PC-9 (cell line): ENCODE data around the gene DGCR2. TPM values are rescaled to one million over a fixed set of nuclear protein-coding genes. Genes with fewer than 3 reads are reported as not detected.

Experiments used
- BruUV-seq: library from RNA; stranded (reverse); fragments of 400-500 nt; replicated peaks from 2 replicates; lab custom pipeline; 2021; lab: Mats Ljungman, UMichigan
- CTCF ChIA-PET: fragments of 300-600 bp; sonication (Branson Sonifier 250); formaldehyde crosslinking; loops from one replicate; lab custom pipeline; 2022; ENCODE audit warnings: antibody characterized with exemption; lab: Charles Lee
- POLR2A ChIA-PET: fragments of 300-600 bp; sonication (Branson Sonifier 250); formaldehyde crosslinking; loops from one replicate; lab custom pipeline; 2022; ENCODE audit warnings: antibody characterized with exemption; ENCODE audit not compliant: unreplicated experiment; lab: Charles Lee
- DNase-seq, 2 experiments: peaks; one replicate each; pipeline versions ENCODE4 v3.0.0 to v3.0.0-alpha.2; 2015 to 2022; ENCODE audit warnings: mixed read lengths in 1 of 2
- H2AFZ ChIP-seq: fragments of 200-600 bp; sonication (generic); 2 replicates; pipeline ENCODE4 v1.8.1; 2017; ENCODE audit warnings: antibody characterized with exemption
- H3F3A ChIP-seq: fragments of 200-600 bp; sonication (generic); 2 replicates; pipeline ENCODE4 v1.8.1; 2017; ENCODE audit warnings: antibody characterized with exemption, mild to moderate bottlenecking, low read depth; ENCODE audit not compliant: insufficient read depth
- H3K27ac ChIP-seq: fragments of 200-600 bp; sonication (generic); 2 replicates; pipeline ENCODE4 v1.6.1; 2016; ENCODE audit warnings: mixed run types
- H3K27me3 ChIP-seq: fragments of 200-600 bp; sonication (generic); 2 replicates; pipeline ENCODE4 v1.6.1; 2016; ENCODE audit warnings: low read depth, mixed run types; ENCODE audit not compliant: insufficient read depth
- H3K36me3 ChIP-seq: fragments of 200-600 bp; sonication (generic); 2 replicates; pipeline ENCODE4 v1.6.1; 2016; ENCODE audit warnings: low read depth, mixed run types
- H3K4me1 ChIP-seq: fragments of 200-600 bp; sonication (generic); replicated peaks from 2 replicates; pipeline ENCODE4 v1.6.1; 2016; ENCODE audit warnings: mixed run types; ENCODE audit not compliant: insufficient read depth
- H3K4me2 ChIP-seq: fragments of 200-600 bp; sonication (generic); 2 replicates; pipeline ENCODE4 v1.6.1; 2017; ENCODE audit warnings: mixed run types
- H3K4me3 ChIP-seq: fragments of 200-600 bp; sonication (generic); 2 replicates; pipeline ENCODE4 v1.6.1; 2016; ENCODE audit warnings: mixed run types
- H3K79me2 ChIP-seq: fragments of 200-600 bp; sonication (generic); 2 replicates; pipeline ENCODE4 v1.6.1; 2017; ENCODE audit warnings: low read depth, mixed run types
- H3K9me2 ChIP-seq: fragments of 200-600 bp; sonication (generic); 2 replicates; pipeline ENCODE4 v1.8.1; 2017; ENCODE audit warnings: mild to moderate bottlenecking; ENCODE audit not compliant: insufficient read depth
- H3K9me3 ChIP-seq: fragments of 200-600 bp; sonication (generic); 2 replicates; pipeline ENCODE4 v1.8.1; 2016; ENCODE audit warnings: low read depth; ENCODE audit not compliant: insufficient read depth
- H4K20me1 ChIP-seq: fragments of 200-600 bp; sonication (generic); 2 replicates; pipeline ENCODE4 v1.8.1; 2017; ENCODE audit not compliant: insufficient read depth
- CTCF ChIP-seq: fragments of 200-600 bp; sonication (generic); conservative IDR thresholded peaks from 2 replicates; pipeline ENCODE4 v1.6.1; 2017; ENCODE audit warnings: mixed run types, antibody characterized with exemption, mild to moderate bottlenecking, moderate library complexity
- EZH2 ChIP-seq: fragments of 200-600 bp; sonication (generic); IDR thresholded peaks from 2 replicates; pipeline ENCODE4 v1.8.0; 2017; ENCODE audit warnings: antibody characterized with exemption, low read depth
- intact Hi-C: fragments of 100-400 bp; cut with micrococcal nuclease; formaldehyde crosslinking; loops from one replicate; pipeline ENCODE4 v1.10.0; 2022; ENCODE audit not compliant: unreplicated experiment
- total RNA-seq: library from RNA; stranded (reverse); gene quantifications from 2 replicates; pipeline ENCODE4 v1.2.3, GENCODE V29; 2021

DGCR2 gene
- total RNA-seq, 1 experiment from 2014 or later: 37.6 TPM

DNA sequence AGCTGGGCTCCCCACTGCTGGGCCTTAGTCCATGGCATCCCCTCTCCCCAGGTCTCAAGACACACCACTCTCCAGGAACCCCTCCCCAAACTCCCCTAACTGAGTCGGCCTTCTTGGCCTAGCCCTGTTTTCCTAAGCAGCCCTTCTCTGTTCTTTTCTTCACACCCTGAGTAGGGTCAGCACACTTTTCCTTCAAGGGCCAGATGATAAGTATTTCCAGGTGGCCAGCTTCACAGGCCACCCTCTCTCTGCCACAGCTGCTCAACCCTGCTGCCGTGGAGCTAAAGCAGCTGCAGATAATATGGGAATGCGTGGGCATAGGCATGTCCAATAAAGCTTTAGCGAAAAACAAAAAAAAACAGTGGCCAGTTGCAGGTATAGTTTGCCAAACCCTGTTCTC is 24.1 kb downstream of the DGCR2 start:
- no peaks in the 10 kb centered on the region for H3K9me2 ChIP-seq
- TF ChIP-seq EZH2 (no peak), CTCF (no peak)
- H4K20me1 ChIP-seq: peaks cover 10% of the 10 kb centered on the region; the same call in 1 of the 2 replicates
- intact Hi-C loops: no loop called here
- no peaks in the 10 kb centered on the region for H3K9me3 ChIP-seq
- no peak overlapping the region for H3K27ac ChIP-seq
- no peaks in the 10 kb centered on the region for H3F3A ChIP-seq
- H3K4me3 ChIP-seq: no peak overlapping the region
- H3K36me3 ChIP-seq: no peaks in the 10 kb centered on the region
- no peak overlapping the region for H3K4me2 ChIP-seq
- POLR2A ChIA-PET: interaction anchor here (0.7 kb wide), 1 partner anchor 22 kb away, joined by 6 read pairs; no protein-coding TSS in a partner anchor
- DNase-seq: no peak
- CTCF ChIA-PET: no interaction called here
- BruUV-seq: no TSS peak
- no peak overlapping the region for H2AFZ ChIP-seq
- H3K79me2 ChIP-seq: no peaks in the 10 kb centered on the region; the same call in none of the 2 replicates
- no peaks in the 10 kb centered on the region for H3K27me3 ChIP-seq
- H3K4me1 ChIP-seq: no peaks in the 10 kb centered on the region

- no peaks in the 10 kb centered on the region for H3K9me2 ChIP-seq
- no peak for TF ChIP-seq CTCF
- TF ChIP-seq EZH2: no peak
- peaks cover 10% of the 10 kb centered on the region; the same call in 1 of the 2 replicates for H4K20me1 ChIP-seq
- no peaks in the 10 kb centered on the region for H3K9me3 ChIP-seq
- intact Hi-C loops: no loop called here
- no peak overlapping the region for H3K4me2 ChIP-seq
- no peak overlapping the region for H3K27ac ChIP-seq
- no peaks in the 10 kb centered on the region for H3K4me1 ChIP-seq
- no TSS peak for BruUV-seq
- CTCF ChIA-PET: no interaction called here
- H3K79me2 ChIP-seq: no peaks in the 10 kb centered on the region; the same call in none of the 2 replicates
- H3K36me3 ChIP-seq: no peaks in the 10 kb centered on the region
- H2AFZ ChIP-seq: no peak overlapping the region
- no peak for DNase-seq
- POLR2A ChIA-PET: no interaction called here
- no peaks in the 10 kb centered on the region for H3F3A ChIP-seq
- no peaks in the 10 kb centered on the region for H3K27me3 ChIP-seq
- H3K4me3 ChIP-seq: no peak overlapping the region
Measured at GRCh38 chr22:19097518-19097917, 24.7 kb downstream of the DGCR2 start.

GRCh38 chr22:19096555-19096954 is 25.7 kb downstream of the DGCR2 start:
- no peak overlapping the region for H3K4me2 ChIP-seq
- H3K4me1 ChIP-seq: no peaks in the 10 kb centered on the region
- ChIA-PET CTCF (no interaction called here), POLR2A (no interaction called here)
- no peak for DNase-seq
- peaks cover 10% of the 10 kb centered on the region; the same call in 1 of the 2 replicates for H4K20me1 ChIP-seq
- H3K9me2 ChIP-seq: no peaks in the 10 kb centered on the region
- H3K79me2 ChIP-seq: peaks cover under 1% of the 10 kb centered on the region
- BruUV-seq: no TSS peak
- no peaks in the 10 kb centered on the region for H3K36me3 ChIP-seq
- no peak overlapping the region for H3K4me3 ChIP-seq
- H3K9me3 ChIP-seq: no peaks in the 10 kb centered on the region
- H3K27ac ChIP-seq: no peak overlapping the region
- H3F3A ChIP-seq: no peaks in the 10 kb centered on the region
- intact Hi-C loops: no loop called here
- H3K27me3 ChIP-seq: no peaks in the 10 kb centered on the region
- H2AFZ ChIP-seq: no peak overlapping the region
- no peak for TF ChIP-seq EZH2
- TF ChIP-seq CTCF: no peak
